GM12801 (cell line): ENCODE results near the gene CREB5.

Source experiments
- CTCF ChIP-seq: IDR thresholded peaks from one replicate; pipeline ENCODE4 v1.5.1; 2011; ENCODE audit warnings: control low read depth; ENCODE audit not compliant: insufficient read length; ENCODE audit errors: extremely low read depth

CREB5 gene

GRCh38 chr7:28470344-28470743 is 58.0 kb downstream of the CREB5 start:
- no peak for TF ChIP-seq CTCF

- TF ChIP-seq CTCF, result no peak
Observed at GRCh38 chr7:28472332-28472731, 60.0 kb downstream of the CREB5 start.

- TF ChIP-seq CTCF, result no peak
Observed at GRCh38 chr7:28473571-28474281, 61.4 kb downstream of the CREB5 start.

- no peak for TF ChIP-seq CTCF
Observed at GRCh38 chr7:28474282-28474638, 61.9 kb downstream of the CREB5 start.

GRCh38 chr7:28474640-28475039 is 62.3 kb downstream of the CREB5 start:
- no peak for TF ChIP-seq CTCF

GRCh38 chr7:28477041-28477442 is 64.7 kb downstream of the CREB5 start:
- TF ChIP-seq CTCF, result no peak

GRCh38 chr7:28478656-28479055 is 66.3 kb downstream of the CREB5 start:
- no peak for TF ChIP-seq CTCF
